ENCODE results near the gene DCLK1.
"Not testable (repeated sequence)": the region's sequence is repeated elsewhere in the genome, so short reads cannot be mapped to it uniquely, and the experiment has no call there.

Gene DCLK1

GRCh38 chr13:36031490-36031889 lies 99.7 kb downstream of the DCLK1 start:
- DNase-seq: no peak

GRCh38 chr13:36030670-36031331 lies 100.4 kb downstream of the DCLK1 start:
- DNase-seq: no peak

- peak; percentile 47 for DNase-seq
Observed at GRCh38 chr13:36029166-36029565, 102.0 kb downstream of the DCLK1 start.

GRCh38 chr13:36028359-36029025 lies 102.7 kb downstream of the DCLK1 start:
- DNase-seq: no peak

DNA sequence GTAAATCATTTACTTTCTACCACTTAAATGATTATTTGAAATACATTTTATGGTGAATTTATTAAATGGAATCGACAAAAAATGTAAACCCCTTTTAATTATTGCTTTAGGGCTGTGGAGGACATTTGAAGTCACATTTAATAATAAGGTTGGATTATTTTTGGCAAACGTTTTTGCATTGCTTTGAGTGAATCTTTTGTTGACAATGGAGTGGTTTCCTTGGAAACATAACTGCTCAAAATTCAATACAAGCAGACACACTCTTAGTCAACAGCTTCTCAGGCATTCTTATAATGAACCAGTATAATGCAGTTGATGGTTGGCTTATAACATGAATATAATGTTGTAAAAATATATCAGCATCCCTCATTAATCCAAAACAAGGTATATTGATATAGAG lies 104.7 kb downstream of the DCLK1 start:
- DNase-seq: peak; percentile 89

DNA sequence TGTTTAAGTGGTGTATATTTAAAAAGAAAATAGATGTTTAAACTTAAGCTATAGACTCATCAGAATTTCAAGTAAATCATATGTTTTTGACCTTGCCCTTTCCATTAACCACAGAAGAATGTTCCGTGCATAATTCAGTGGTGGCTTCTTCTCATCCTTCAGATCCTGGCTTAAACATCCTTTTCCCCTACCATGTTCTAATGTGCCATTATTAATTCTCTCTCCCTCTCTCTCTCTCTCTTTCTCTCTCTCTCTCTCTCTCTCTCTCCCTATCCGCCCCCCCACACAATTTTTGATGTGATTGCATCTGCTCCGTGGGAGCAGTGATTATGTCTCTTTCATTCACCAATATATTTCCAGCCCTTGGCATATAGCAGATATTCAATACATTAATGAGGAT lies 116.4 kb downstream of the DCLK1 start:
- DNase-seq: no peak

- no peak for DNase-seq
Observed at GRCh38 chr13:36006894-36007675, 124.1 kb downstream of the DCLK1 start.

DNA sequence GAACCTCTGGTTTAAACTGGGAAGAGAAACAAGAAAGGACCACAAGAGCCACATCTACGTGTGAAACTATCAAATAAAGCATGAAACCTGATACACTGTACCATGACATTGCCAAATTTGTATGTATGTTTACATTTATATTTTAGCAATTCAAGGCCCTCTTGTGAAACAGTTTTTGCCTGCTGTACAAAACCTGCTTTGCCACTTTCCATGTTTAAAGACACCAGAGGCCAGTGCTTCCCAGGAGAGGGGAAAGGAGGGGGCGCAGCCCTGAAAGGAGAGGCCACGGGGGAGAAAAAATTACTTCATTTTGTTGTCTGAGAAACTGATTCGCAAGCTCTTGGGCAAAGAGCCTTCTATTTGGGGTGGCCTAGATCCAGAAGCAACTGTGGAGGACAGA lies 124.8 kb downstream of the DCLK1 start:
- DNase-seq: peak; percentile 32

GRCh38 chr13:36001561-36001960 lies 129.6 kb downstream of the DCLK1 start:
- DNase-seq: no peak

DNA sequence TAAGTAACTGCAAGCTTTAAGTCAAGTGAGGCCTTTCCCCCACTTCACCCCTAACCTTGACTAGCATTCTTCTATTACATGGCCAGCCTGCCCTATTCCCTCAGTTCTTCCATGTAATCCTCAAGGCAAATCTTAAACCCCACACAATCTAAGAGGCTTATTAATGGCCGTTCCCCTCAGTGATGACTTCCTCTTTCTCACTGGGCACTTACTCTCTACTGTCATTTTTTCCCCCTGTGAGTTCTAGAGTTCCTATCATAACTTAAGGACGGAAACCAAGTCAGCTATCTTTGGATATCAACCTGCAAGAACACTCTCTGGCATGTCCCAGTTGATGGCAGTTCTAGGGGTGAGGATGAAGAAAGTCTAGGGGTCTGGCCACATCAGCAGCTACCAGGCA lies 131.2 kb downstream of the DCLK1 start:
- DNase-seq: no peak

GRCh38 chr13:35996360-35996759 lies 134.8 kb downstream of the DCLK1 start:
- DNase-seq: no peak

- no peak for DNase-seq
Observed at GRCh38 chr13:35995136-35995535, 136.0 kb downstream of the DCLK1 start.

- DNase-seq: peak; percentile 29
Observed at GRCh38 chr13:35994131-35994966, 136.8 kb downstream of the DCLK1 start.

DNA sequence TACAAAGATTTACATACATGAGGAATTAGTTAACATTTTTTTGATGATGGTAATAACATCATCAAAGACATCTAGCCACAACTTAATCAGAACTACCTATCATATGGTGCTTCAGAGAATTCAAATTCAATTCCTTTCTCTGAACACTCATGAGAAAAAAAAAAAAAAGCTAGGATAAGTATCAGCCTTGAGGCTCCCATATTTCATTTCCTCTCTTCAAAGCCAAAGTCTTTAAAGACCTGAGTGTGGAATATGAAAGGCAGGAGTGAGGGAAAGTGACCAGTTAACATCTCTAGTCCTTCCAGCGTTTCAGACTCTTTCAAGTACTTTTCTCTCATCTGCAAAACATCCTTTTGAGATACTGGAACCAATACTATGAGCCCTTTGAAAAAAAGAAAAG lies 137.5 kb downstream of the DCLK1 start:
- no peak for DNase-seq

- DNase-seq: no peak
Observed at GRCh38 chr13:35992964-35993363, 138.2 kb downstream of the DCLK1 start.

DNA sequence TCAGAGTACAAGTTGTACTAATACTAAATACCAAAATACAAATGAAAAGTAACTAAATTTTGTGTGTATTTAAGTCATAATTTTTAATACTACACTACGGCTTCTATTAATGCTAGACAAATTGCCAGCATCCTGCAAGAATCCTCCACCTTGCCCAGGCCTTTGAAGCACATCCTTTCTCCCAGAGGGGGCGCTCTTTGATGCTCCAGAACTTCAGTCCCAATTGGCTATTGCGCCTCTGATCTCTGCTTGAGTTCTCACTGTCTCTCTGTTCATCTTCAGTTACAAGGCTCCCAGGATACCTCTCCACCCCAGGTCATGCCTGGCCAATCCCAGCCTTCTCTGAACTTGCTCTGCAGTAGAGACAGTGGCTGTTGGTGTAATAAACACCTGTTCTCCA lies 141.0 kb downstream of the DCLK1 start:
- DNase-seq: no peak

- peak; percentile 57 for DNase-seq
Observed at GRCh38 chr13:35988648-35989081, 142.5 kb downstream of the DCLK1 start.

GRCh38 chr13:35987572-35988513 lies 143.3 kb downstream of the DCLK1 start:
- peak; percentile 83 for DNase-seq

DNA sequence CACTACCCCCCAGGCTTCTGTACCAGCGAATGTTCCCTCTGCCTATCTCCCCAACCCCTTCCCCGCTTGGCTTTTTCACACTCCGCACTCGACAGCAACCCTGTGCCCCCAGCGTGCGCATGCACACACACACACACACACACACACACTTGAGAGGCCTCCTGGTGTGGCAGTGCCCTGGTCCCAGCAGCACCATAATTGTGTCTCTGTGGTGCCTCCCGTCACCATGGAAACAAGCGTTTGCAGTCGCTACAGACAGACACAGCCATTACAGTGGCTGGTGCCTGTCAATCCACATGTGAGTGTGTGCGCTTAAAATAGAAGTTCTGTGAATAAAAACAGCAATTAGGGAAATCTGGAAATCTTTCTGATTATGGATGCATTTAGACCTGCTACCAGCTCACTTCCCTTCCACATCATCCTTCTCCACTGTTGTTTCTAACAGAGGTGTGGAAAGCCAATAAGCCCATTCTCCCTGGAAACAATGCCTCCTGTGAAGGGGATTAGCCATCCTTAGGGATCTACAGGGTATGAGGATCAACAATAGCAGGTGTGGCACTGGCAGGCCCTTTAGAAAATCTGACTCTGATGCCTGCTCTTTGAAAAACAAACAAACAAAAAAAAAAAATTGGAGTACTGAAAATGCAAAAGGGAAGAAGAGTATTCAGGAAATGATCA lies 146.3 kb downstream of the DCLK1 start:
- peak; percentile 97 for DNase-seq

GRCh38 chr13:35984287-35984686 lies 146.9 kb downstream of the DCLK1 start:
- peak; percentile 55 for DNase-seq

- not testable (repeated sequence) for DNase-seq
Observed at GRCh38 chr13:35983703-35984102, 147.5 kb downstream of the DCLK1 start.
